Measurements from ENCODE around the gene CTTNBP2. TPM values are rescaled to one million over a fixed set of nuclear protein-coding genes. Genes with fewer than 3 reads are reported as not detected.

The CTTNBP2 gene
- total RNA-seq, 1 experiment from 2014 or later, result 17.6 TPM

- no peaks in the 10 kb centered on the region for H3K9me3 ChIP-seq (ENCODE audit: control insufficient read depth, low read depth, low read length)
Observed at GRCh38 chr7:117664047-117664446, 209.2 kb downstream of the CTTNBP2 start.

More at GRCh38 chr7:117664047-117664446, 209.2 kb downstream of the CTTNBP2 start:
- H2BK5ac ChIP-seq (ENCODE audit: insufficient read length, low read length), result no peak overlapping the region
- H2BK20ac ChIP-seq (ENCODE audit: low read depth, low read length, poor library complexity, severe bottlenecking), result no peak overlapping the region
- Mint-ChIP-seq H3K27me3 (ENCODE audit: low read depth) (no peaks in the 10 kb centered on the region), H3K9me3 (no peaks in the 10 kb centered on the region), H3K27ac (no peak overlapping the region), H3K36me3 (ENCODE audit: insufficient read depth in 1 of 3, low read depth in 3 of 3) (no peaks in the 10 kb centered on the region), H3K4me1 (no peaks in the 10 kb centered on the region), H3K4me3 (no peak overlapping the region)
- H3K14ac ChIP-seq (ENCODE audit: insufficient read depth, low read length), result no peak overlapping the region
- no peak overlapping the region for H3K18ac ChIP-seq (ENCODE audit: insufficient read length, low read depth, low read length)
- H3K79me1 ChIP-seq (ENCODE audit: insufficient read depth, low read depth, low read length, poor library complexity, severe bottlenecking), result no peaks in the 10 kb centered on the region
- H3T11ph ChIP-seq (ENCODE audit: low read length), result no peak overlapping the region
- no peak overlapping the region for H2BK15ac ChIP-seq (ENCODE audit: low read depth, low read length)
- H3K79me2 ChIP-seq (ENCODE audit: insufficient read depth, low read length), result no peaks in the 10 kb centered on the region
- H3K4me1 ChIP-seq (ENCODE audit: insufficient read depth, low read length), result no peaks in the 10 kb centered on the region
- no peak overlapping the region for H2AK5ac ChIP-seq (ENCODE audit: insufficient read length, low read length)
- H3K27me3 ChIP-seq (ENCODE audit: insufficient read depth, low read length), result no peaks in the 10 kb centered on the region
- no peak overlapping the region for H2BK120ac ChIP-seq (ENCODE audit: low read depth, low read length, poor library complexity, severe bottlenecking)
- H3K9ac ChIP-seq (ENCODE audit: extremely low read depth, insufficient read length, low read length), result no peak overlapping the region
- H4K20me1 ChIP-seq (ENCODE audit: control insufficient read depth, insufficient read depth, insufficient read length), result no peaks in the 10 kb centered on the region
- WGBS (ENCODE audit: extremely low coverage, insufficient read length, low lambda C conversion rate), result no CpG with 5 or more reads among the region's 3 CpGs
- no peak overlapping the region for H2AFZ ChIP-seq (ENCODE audit: low read length)
- no peak overlapping the region for H4K5ac ChIP-seq (ENCODE audit: insufficient read length, low read depth, low read length)
- no peak overlapping the region for H3K27ac ChIP-seq (ENCODE audit: insufficient read length, low read depth, low read length)
- H4K91ac ChIP-seq (ENCODE audit: insufficient read length, low read depth, low read length), result no peak overlapping the region
- H3K4me2 ChIP-seq (ENCODE audit: insufficient read depth, insufficient read length, low read length), result no peak overlapping the region
- H2BK12ac ChIP-seq (ENCODE audit: insufficient read length, low read depth, low read length), result no peak overlapping the region
- DNase-seq, result no peak
- no peak overlapping the region for H4K8ac ChIP-seq (replicated peaks; ENCODE audit: insufficient read length, low read depth, low read length)
- no peak overlapping the region for H3K23ac ChIP-seq (ENCODE audit: insufficient read length, low read depth, low read length)
- no peaks in the 10 kb centered on the region for H3K23me2 ChIP-seq (ENCODE audit: insufficient read length, low read depth, low read length, poor library complexity, severe bottlenecking)
- H3K56ac ChIP-seq (ENCODE audit: insufficient read length, low read depth, low read length), result no peak overlapping the region
- H3K4ac ChIP-seq (ENCODE audit: low read depth, low read length), result no peak overlapping the region
- TF ChIP-seq CTCF (conservative IDR thresholded peaks at IDR 0.05), result no peak
